Endothelial cell of umbilical vein (primary cell): ENCODE data around the gene COL4A2. TPM values are rescaled to one million over a fixed set of nuclear protein-coding genes. Genes with fewer than 3 reads are reported as not detected.

ENCODE experiments used
- BruUV-seq: library from RNA; stranded (reverse); fragments of 400-500 nt; replicated peaks from 2 replicates; lab custom pipeline; 2021; lab: Mats Ljungman, UMichigan
- CTCF ChIA-PET: fragments of 300-600, 350-600 bp; sonication (Branson Sonifier 250); formaldehyde crosslinking; loops from one replicate; lab custom pipeline; 2021; ENCODE audit warnings: antibody characterized with exemption, inconsistent platforms; lab: Charles Lee
- POLR2A ChIA-PET: fragments of 300-600, 350-600 bp; sonication (Branson Sonifier 250); formaldehyde crosslinking; loops from one replicate; lab custom pipeline; 2021; ENCODE audit warnings: antibody characterized with exemption, inconsistent platforms; lab: Charles Lee
- DNase-seq: peaks from one replicate; pipeline ENCODE4 v3.0.0-alpha.2; 2011; ENCODE audit warnings: low read depth, low spot score
- FAIRE-seq: peaks from 2 replicates; lab custom pipeline; 2011; peaks lifted over from hg19 to GRCh38; lab: Jason Lieb, UNC
- H2AFZ ChIP-seq: 2 replicates; pipeline ENCODE4 v1.6.0; 2012; ENCODE audit warnings: low read depth, low read length, control low read depth, inconsistent platforms
- H3K27ac ChIP-seq: 2 replicates; pipeline ENCODE4 v1.5.1; 2011; ENCODE audit warnings: low read depth, mild to moderate bottlenecking, control low read depth, low read length, moderate library complexity; ENCODE audit not compliant: insufficient read depth
- H3K27me3 ChIP-seq, 2 experiments: 2 replicates each; pipeline versions ENCODE4 v1.6.0 to v1.6.1; 2011; ENCODE audit warnings: low read length in 2 of 2, mixed read lengths in 1 of 2; ENCODE audit not compliant: control insufficient read depth in 2 of 2, insufficient read depth in 2 of 2
- H3K36me3 ChIP-seq, 2 experiments: 2 replicates in 1 of 2; 3 replicates in 1 of 2; pipeline ENCODE4 v1.5.1; 2011; ENCODE audit warnings: low read length in 2 of 2, mild to moderate bottlenecking in 1 of 2, moderate library complexity in 1 of 2; ENCODE audit not compliant: control insufficient read depth in 2 of 2, insufficient read depth in 2 of 2; ENCODE audit errors: extremely low read depth in 1 of 2
- H3K4me1 ChIP-seq: 3 replicates; pipeline ENCODE4 v1.5.1; 2011; ENCODE audit warnings: mild to moderate bottlenecking, low read length; ENCODE audit not compliant: control insufficient read depth, insufficient read depth; ENCODE audit errors: extremely low read depth
- H3K4me2 ChIP-seq: 2 replicates; pipeline ENCODE4 v1.6.1; 2011; ENCODE audit warnings: low read length, control low read depth, mixed read lengths; ENCODE audit not compliant: insufficient read depth
- H3K4me3 ChIP-seq, 3 experiments: fragments of 200-600 bp in 1 of 3; sonication (generic), shearing (Covaris generic) in 1 of 3; replicated peaks in 1 of 3; 2 replicates each; pipeline ENCODE4 v1.5.1; 2011 to 2016; ENCODE audit warnings: control low read depth in 3 of 3, low read length in 3 of 3, mild to moderate bottlenecking in 2 of 3, inconsistent platforms in 1 of 3, low read depth in 1 of 3, moderate library complexity in 1 of 3; ENCODE audit not compliant: insufficient read depth in 1 of 3
- H3K79me2 ChIP-seq: 2 replicates; pipeline ENCODE4 v1.6.0; 2012; ENCODE audit warnings: low read length, inconsistent platforms; ENCODE audit not compliant: control insufficient read depth, insufficient read depth
- H3K9ac ChIP-seq: replicated peaks from 2 replicates; pipeline ENCODE3; 2011; ENCODE audit warnings: low read length, control low read depth; ENCODE audit not compliant: insufficient read depth; ENCODE audit errors: extremely low read depth
- H3K9me1 ChIP-seq: replicated peaks from 3 replicates; pipeline ENCODE4 v1.6.0; 2011; ENCODE audit warnings: mild to moderate bottlenecking, low read length; ENCODE audit not compliant: control insufficient read depth, insufficient read depth; ENCODE audit errors: extremely low read depth
- H3K9me3 ChIP-seq: replicated peaks from 2 replicates; pipeline ENCODE4 v1.5.1; 2012; ENCODE audit warnings: low read length, inconsistent platforms; ENCODE audit not compliant: control insufficient read depth, insufficient read depth
- H4K20me1 ChIP-seq: replicated peaks from 2 replicates; pipeline ENCODE3; 2011; ENCODE audit warnings: mild to moderate bottlenecking, low read length; ENCODE audit not compliant: control insufficient read depth, insufficient read depth; ENCODE audit errors: extremely low read depth
- CTCF ChIP-seq, 2 donors: IDR thresholded peaks; 1 replicate in 1 of 2; 2 replicates in 1 of 2; pipeline ENCODE4 v1.5.1; 2011; ENCODE audit warnings: low read length in 2 of 2, mild to moderate bottlenecking in 2 of 2, moderate library complexity in 2 of 2, control low read depth in 1 of 2, inconsistent platforms in 1 of 2, low read depth in 1 of 2; ENCODE audit not compliant: insufficient read depth in 1 of 2; ENCODE audit errors: extremely low read depth in 1 of 2
- EZH2 ChIP-seq: IDR thresholded peaks from 2 replicates; pipeline ENCODE4 v1.6.1; 2012; ENCODE audit warnings: borderline replicate concordance, low read depth, mild to moderate bottlenecking, moderate library complexity, low read length, inconsistent platforms; ENCODE audit not compliant: severe bottlenecking
- FOS ChIP-seq: IDR thresholded peaks from 2 replicates; pipeline ENCODE4 v1.6.1; 2011; ENCODE audit warnings: mild to moderate bottlenecking, low read length, moderate library complexity, borderline replicate concordance; ENCODE audit not compliant: insufficient read depth
- GATA2 ChIP-seq: IDR thresholded peaks from 2 replicates; pipeline ENCODE4 v1.7.0; 2011; ENCODE audit warnings: low read depth, mild to moderate bottlenecking, moderate library complexity, mixed read lengths, low read length; ENCODE audit not compliant: insufficient read length, insufficient read depth
- JUN ChIP-seq: IDR thresholded peaks from 2 replicates; pipeline ENCODE4 v1.6.1; 2011; ENCODE audit warnings: borderline replicate concordance, low read depth; ENCODE audit not compliant: insufficient read length, insufficient read depth
- MYC ChIP-seq: IDR thresholded peaks from one replicate; pipeline ENCODE4 v1.6.1; 2011; ENCODE audit warnings: mild to moderate bottlenecking, low read depth, low read length
- POLR2A ChIP-seq: IDR thresholded peaks from 2 replicates; pipeline ENCODE4 v1.6.1; 2012; ENCODE audit warnings: low read depth, mild to moderate bottlenecking, control low read depth, low read length
- POLR2AphosphoS5 ChIP-seq: IDR thresholded peaks from 2 replicates; pipeline ENCODE4 v1.6.1; 2012; ENCODE audit warnings: low read depth, mild to moderate bottlenecking, control low read depth, low read length, moderate library complexity; ENCODE audit not compliant: insufficient read depth
- dilution Hi-C: fragments of 300-500 bp; cut with MboI; formaldehyde crosslinking; loops from one replicate; pipeline ENCODE4 v1.15.0; 2019; ENCODE audit warnings: low sequenced_read_pairs; ENCODE audit not compliant: extremely low pct_ligation_motif_present
- intact Hi-C: fragments of 100-400 bp; cut with micrococcal nuclease; formaldehyde crosslinking; loops from one replicate; pipeline ENCODE4 v1.10.0; 2022
- polyA plus RNA-seq, 4 experiments: library from polyadenylated mRNA; depleted of rRNA in 3 of 4; stranded (reverse) in 3 of 4; unstranded in 1 of 4; fragments of >200 nt; gene quantifications; 2 replicates each; pipeline versions ENCODE4 v1.2.1 to v1.2.3, GENCODE V29; 2011 to 2012; ENCODE audit warnings: missing spikeins in 1 of 4
- total RNA-seq: library from RNA; stranded (reverse); gene quantifications from 2 replicates; pipeline ENCODE4 v1.2.3, GENCODE V29; 2021
- TF ChIP-seq, protein P1 (sequence below): IDR thresholded peaks from 2 replicates; pipeline ENCODE4 v1.6.1; 2011; ENCODE audit not compliant: insufficient read depth, insufficient read length

The COL4A2 gene
- total and polyA plus RNA-seq, 2 donors (not counting 3 experiments of a cell fraction or from before 2014, with no cell fraction given), result 792 to 940 TPM

DNA sequence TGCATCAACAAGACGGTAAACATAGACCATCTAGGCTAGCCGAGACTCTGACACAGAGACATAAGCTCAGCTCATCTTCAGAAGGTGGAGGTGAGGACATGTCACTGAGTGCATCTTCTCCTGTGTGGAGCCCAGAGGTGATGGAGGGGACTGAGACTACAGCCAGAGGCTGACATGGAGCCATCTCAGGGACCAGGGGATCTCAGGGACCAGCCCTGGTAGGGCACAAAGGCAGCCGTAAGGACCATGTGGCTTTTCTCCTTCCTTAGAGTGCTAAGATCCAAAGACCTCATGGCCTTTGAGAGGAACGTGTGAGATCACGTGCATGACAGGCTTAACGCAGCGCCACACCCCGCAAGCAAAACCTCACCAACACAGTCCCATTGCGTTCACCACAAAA lies 127.5 kb downstream of the COL4A2 start:
- Histone ChIP-seq H3K9me3 (no peaks in the 10 kb centered on the region), H3K79me2 (no peaks in the 10 kb centered on the region), H3K4me1 (peaks cover 22% of the 10 kb centered on the region), H3K27me3 (no peaks in the 10 kb centered on the region), H4K20me1 (no peaks in the 10 kb centered on the region), H3K4me2 (no peak overlapping the region), H2AFZ (no peak overlapping the region), H3K9ac (no peak overlapping the region), H3K9me1 (no peaks in the 10 kb centered on the region), H3K27ac (no peak overlapping the region), H3K36me3 (peaks cover 37 to 45% of the 10 kb centered on the region in 2 experiments), H3K4me3 (no peak overlapping the region)
- no peak for FAIRE-seq
- ChIA-PET CTCF (interaction anchor here (0.8 kb wide), 1 partner anchor 126 kb away, joined by 3 read pairs; no protein-coding TSS in a partner anchor), POLR2A (no interaction called here)
- TF ChIP-seq, protein P1, sequence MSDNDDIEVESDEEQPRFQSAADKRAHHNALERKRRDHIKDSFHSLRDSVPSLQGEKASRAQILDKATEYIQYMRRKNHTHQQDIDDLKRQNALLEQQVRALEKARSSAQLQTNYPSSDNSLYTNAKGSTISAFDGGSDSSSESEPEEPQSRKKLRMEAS, result no peak
- TF ChIP-seq EZH2, result no peak
- TF ChIP-seq FOS, result no peak
- no TSS peak for BruUV-seq
- intact Hi-C loops (no loop called here), dilution Hi-C loops (no loop called here)
- no peak for DNase-seq

GRCh38 chr13:110435331-110435730 lies 128.2 kb downstream of the COL4A2 start:
- intact Hi-C loops, result no loop called here
- no peak for FAIRE-seq
- no peaks in the 10 kb centered on the region for H3K27me3 ChIP-seq
- H3K36me3 ChIP-seq, result peaks cover 40 to 45% of the 10 kb centered on the region in 2 experiments
- no TSS peak for BruUV-seq
- H3K4me3 ChIP-seq, result no peak overlapping the region
- dilution Hi-C loops, result no loop called here
- no peaks in the 10 kb centered on the region for H4K20me1 ChIP-seq
- no peak for TF ChIP-seq MYC
- TF ChIP-seq POLR2AphosphoS5, result no peak
- TF ChIP-seq JUN, result no peak
- TF ChIP-seq CTCF (IDR thresholded peaks at IDR 0.05; ENCODE audit: extremely low read depth in 1 of 2, insufficient read depth in 1 of 2, low read depth in 1 of 2, low read length in 2 of 2), result no peak
- no peak for TF ChIP-seq EZH2
- no peak for TF ChIP-seq FOS
- TF ChIP-seq POLR2A, result no peak
- no peak for TF ChIP-seq GATA2
- H3K27ac ChIP-seq, result no peak overlapping the region
- H3K9ac ChIP-seq, result no peak overlapping the region
- POLR2A ChIA-PET, result no interaction called here
- CTCF ChIA-PET, result no interaction called here
- no peak for DNase-seq
- no peaks in the 10 kb centered on the region for H3K9me1 ChIP-seq
- H3K79me2 ChIP-seq, result no peaks in the 10 kb centered on the region
- no peaks in the 10 kb centered on the region for H3K9me3 ChIP-seq
- H2AFZ ChIP-seq, result no peak overlapping the region
- no peak overlapping the region for H3K4me2 ChIP-seq
- H3K4me1 ChIP-seq, result peaks cover 22% of the 10 kb centered on the region
